IMR-90 (cell line): ENCODE results near the gene MCM5. TPM values are rescaled to one million over a fixed set of nuclear protein-coding genes. Genes with fewer than 3 reads are reported as not detected.
A peak's percentile ranks its signal among the peaks of the same experiment; 100 is the strongest.

ENCODE experiments used
- ATAC-seq: fragments of 200-7000 bp; cut with Tn5 transposase; 2 replicates; pipeline ENCODE4 v1.9.1; 2020; ENCODE audit warnings: low read depth, mild to moderate bottlenecking, moderate library complexity
- BruUV-seq: library from RNA; stranded (reverse); fragments of 400-500 nt; replicated peaks from 2 replicates; lab custom pipeline; 2021; lab: Mats Ljungman, UMichigan
- CTCF ChIA-PET: fragments of 300-600 bp; formaldehyde crosslinking; extraction: SDS; loops from one replicate; lab custom pipeline; 2021; ENCODE audit warnings: antibody characterized with exemption; lab: Yijun Ruan, JAX
- POLR2A ChIA-PET: fragments of 300-600 bp; sonication (Branson Sonifier 250); formaldehyde crosslinking; loops from one replicate; lab custom pipeline; 2022; ENCODE audit warnings: antibody characterized with exemption; ENCODE audit not compliant: unreplicated experiment; lab: Charles Lee
- DNase-seq: peaks from one replicate; pipeline ENCODE4 v3.0.0; 2013
- H2AFZ ChIP-seq: replicated peaks from 2 replicates; pipeline ENCODE3; 2013; ENCODE audit warnings: low read length, mild to moderate bottlenecking; ENCODE audit not compliant: poor library complexity
- H2AK5ac ChIP-seq: 2 replicates; pipeline ENCODE4 v1.6.1; 2013; ENCODE audit warnings: low read depth, low read length, inconsistent platforms
- H2AK9ac ChIP-seq: replicated peaks from 2 replicates; pipeline ENCODE3; 2013; ENCODE audit warnings: mild to moderate bottlenecking, low read depth, low read length, moderate library complexity; ENCODE audit not compliant: poor library complexity
- H2BK120ac ChIP-seq: 2 replicates; pipeline ENCODE4 v1.6.1; 2013; ENCODE audit warnings: low read depth, low read length, inconsistent platforms
- H2BK15ac ChIP-seq: 3 replicates; pipeline ENCODE4 v1.6.1; 2013; ENCODE audit warnings: low read depth, low read length, inconsistent platforms
- H2BK20ac ChIP-seq: 2 replicates; pipeline ENCODE4 v1.6.1; 2013; ENCODE audit warnings: low read depth, mild to moderate bottlenecking, inconsistent platforms, low read length, moderate library complexity
- H2BK5ac ChIP-seq: 2 replicates; pipeline ENCODE4 v1.6.1; 2013; ENCODE audit warnings: mild to moderate bottlenecking, low read depth, low read length, inconsistent platforms; ENCODE audit not compliant: poor library complexity, severe bottlenecking
- H3K14ac ChIP-seq: replicated peaks from 2 replicates; pipeline ENCODE4 v1.6.1; 2013; ENCODE audit warnings: low read depth, low read length, inconsistent platforms
- H3K18ac ChIP-seq: 2 replicates; pipeline ENCODE4 v1.6.1; 2013; ENCODE audit warnings: low read depth, low read length, control low read depth
- H3K23ac ChIP-seq: 2 replicates; pipeline ENCODE4 v1.6.1; 2013; ENCODE audit warnings: low read depth, low read length, inconsistent platforms
- H3K27ac ChIP-seq: 2 replicates; pipeline ENCODE4 v1.5.1; 2013; ENCODE audit warnings: mild to moderate bottlenecking, control low read depth, low read length; ENCODE audit not compliant: insufficient read depth
- H3K27me3 ChIP-seq: 2 replicates; pipeline ENCODE4 v1.6.1; 2013; ENCODE audit warnings: low read length; ENCODE audit not compliant: control insufficient read depth, insufficient read depth
- H3K36me3 ChIP-seq: 2 replicates; pipeline ENCODE4 v1.6.1; 2013; ENCODE audit warnings: low read length, mixed read lengths; ENCODE audit not compliant: control insufficient read depth, insufficient read depth
- H3K4ac ChIP-seq: 2 replicates; pipeline ENCODE4 v1.6.1; 2013; ENCODE audit warnings: low read depth, low read length, inconsistent platforms
- H3K4me1 ChIP-seq: 2 replicates; pipeline ENCODE4 v1.6.1; 2013; ENCODE audit warnings: low read length, mixed read lengths; ENCODE audit not compliant: control insufficient read depth, insufficient read depth
- H3K4me2 ChIP-seq: 2 replicates; pipeline ENCODE4 v1.6.1; 2013; ENCODE audit warnings: low read depth, mild to moderate bottlenecking, control low read depth, low read length, moderate library complexity
- H3K4me3 ChIP-seq: 2 replicates; pipeline ENCODE4 v1.5.1; 2013; ENCODE audit warnings: low read depth, mild to moderate bottlenecking, control low read depth, low read length, moderate library complexity; ENCODE audit not compliant: insufficient read depth
- H3K56ac ChIP-seq: 2 replicates; pipeline ENCODE4 v1.6.1; 2013; ENCODE audit warnings: low read length, inconsistent platforms; ENCODE audit not compliant: insufficient read depth; ENCODE audit errors: extremely low read depth
- H3K79me1 ChIP-seq, 2 experiments: 2 replicates each; pipeline ENCODE4 v1.6.1; 2013; ENCODE audit warnings: low read length in 2 of 2, inconsistent platforms in 1 of 2, low read depth in 1 of 2
- H3K9ac ChIP-seq: 2 replicates; pipeline ENCODE4 v1.6.1; 2013; ENCODE audit warnings: low read depth, low read length, control low read depth
- H3K9me1 ChIP-seq: 2 replicates; pipeline ENCODE4 v1.6.1; 2013; ENCODE audit warnings: low read length, inconsistent platforms; ENCODE audit not compliant: insufficient read depth
- H3K9me3 ChIP-seq: 2 replicates; pipeline ENCODE4 v1.6.1; 2013; ENCODE audit warnings: low read length; ENCODE audit not compliant: control insufficient read depth, insufficient read depth
- H4K20me1 ChIP-seq: 2 replicates; pipeline ENCODE4 v1.6.1; 2013; ENCODE audit warnings: low read length, inconsistent platforms; ENCODE audit not compliant: insufficient read depth
- H4K5ac ChIP-seq: 2 replicates; pipeline ENCODE4 v1.6.1; 2013; ENCODE audit warnings: mild to moderate bottlenecking, low read depth, low read length, control low read depth
- H4K8ac ChIP-seq, 2 experiments: 2 replicates each; pipeline ENCODE4 v1.6.1; 2013; ENCODE audit warnings: low read depth in 2 of 2, low read length in 2 of 2, control low read depth in 1 of 2, inconsistent platforms in 1 of 2
- H4K91ac ChIP-seq: 2 replicates; pipeline ENCODE4 v1.6.1; 2013; ENCODE audit warnings: low read depth, low read length, inconsistent platforms; ENCODE audit not compliant: insufficient read depth
- CTCF ChIP-seq: conservative IDR thresholded peaks from 2 replicates; pipeline ENCODE4 v1.5.1; 2012; ENCODE audit warnings: mild to moderate bottlenecking, low read depth, low read length, improper control_type of control experiment
- RAD21 ChIP-seq: IDR thresholded peaks from 2 replicates; pipeline ENCODE4 v1.6.1; 2012; ENCODE audit warnings: low read length, improper control_type of control experiment
- USF2 ChIP-seq: fragments of 150-350 bp; IDR thresholded peaks from 2 replicates; pipeline ENCODE4 v1.6.1; 2017; ENCODE audit warnings: mild to moderate bottlenecking, antibody characterized with exemption, low read length, low read depth
- WGBS, 2 experiments: methylation state at CpG; one replicate each; pipeline versions ENCODE4 v1.1.5 to v1.1.7; 2013; ENCODE audit warnings: missing lambda C conversion rate in 2 of 2; ENCODE audit not compliant: insufficient read length in 1 of 2; ENCODE audit errors: extremely low coverage in 2 of 2; 5-methylcytosine and 5-hydroxymethylcytosine counted together
- dilution Hi-C: fragments of 300-500 bp; cut with HindIII; formaldehyde crosslinking; loops from one replicate; pipeline ENCODE4 v1.14.3; 2018; ENCODE audit warnings: low sequenced_read_pairs; ENCODE audit not compliant: unreplicated experiment
- in situ Hi-C: fragments of 300-500 bp; cut with MboI; formaldehyde crosslinking; loops from 3 replicates; pipeline ENCODE4 v1.14.3; 2019; ENCODE audit warnings: low sequenced_read_pairs, inconsistent platforms, mixed read lengths
- intact Hi-C: fragments of 100-400 bp; cut with micrococcal nuclease; formaldehyde crosslinking; loops from 2 replicates; pipeline ENCODE4 v1.10.0; 2022
- polyA plus RNA-seq, 3 experiments: library from polyadenylated mRNA; depleted of rRNA; stranded (reverse); fragments of >200 nt; gene quantifications; 2 replicates each; pipeline ENCODE4 v1.2.3, GENCODE V29; 2012; ENCODE audit warnings: low replicate concordance in 1 of 3
- total RNA-seq: library from RNA; depleted of rRNA; stranded (reverse); fragments of >200 nt; gene quantifications from 2 replicates; pipeline ENCODE4 v1.2.3, GENCODE V29; 2012

The MCM5 gene
- total and polyA plus RNA-seq, 2 of the 4 experiments (the other 2 are of a cell fraction), result 43.0 to 58.6 TPM

- TF ChIP-seq CTCF, result no peak
These were observed 41.9 kb upstream of the MCM5 start (continued) for GRCh38 chr22:35357883-35358621.

GRCh38 chr22:35359380-35360065 is 40.4 kb upstream of the MCM5 start:
- no peak overlapping the region; the same call in 1 of the 2 replicates for H3K23ac ChIP-seq
- BruUV-seq, result no TSS peak
- TF ChIP-seq USF2 (no peak), RAD21 (no peak)
- H3K4me1 ChIP-seq, result peaks cover 6% of the 10 kb centered on the region; the same call in 1 of the 2 replicates
- H3K9me3 ChIP-seq, result no peaks in the 10 kb centered on the region
- no peak overlapping the region for H2AK5ac ChIP-seq
- no peak for ATAC-seq
- no peak overlapping the region for H4K8ac ChIP-seq
- H2AFZ ChIP-seq, result no peak overlapping the region
- H2BK15ac ChIP-seq, result peak overlapping the region; percentile 16; the same call in 1 of the 3 replicates
- H4K5ac ChIP-seq, result no peak overlapping the region
- H3K56ac ChIP-seq, result no peak overlapping the region
- intact Hi-C loops, result no loop called here
- no peak overlapping the region for H3K18ac ChIP-seq
- no peak overlapping the region for H3K27ac ChIP-seq
- DNase-seq, result no peak
- no peak overlapping the region for H2BK20ac ChIP-seq
- H3K4me3 ChIP-seq, result no peak overlapping the region
- H3K4ac ChIP-seq, result no peak overlapping the region
- peaks cover 3% of the 10 kb centered on the region; the same call in 1 of the 2 replicates for H3K9me1 ChIP-seq
- POLR2A ChIA-PET, result no interaction called here
- no peak overlapping the region for H3K4me2 ChIP-seq
- H3K27me3 ChIP-seq, result no peaks in the 10 kb centered on the region
- H4K20me1 ChIP-seq, result no peaks in the 10 kb centered on the region
- H2AK9ac ChIP-seq, result no peak overlapping the region
- no peak overlapping the region for H3K9ac ChIP-seq
- 78% methylated on average over 4 of the region's 9 CpGs; no CpG with 5 or more reads in 1 of the 2 experiments for WGBS, 2 experiments
- H2BK120ac ChIP-seq, result no peak overlapping the region
- H4K91ac ChIP-seq, result no peak overlapping the region
- H3K14ac ChIP-seq, result no peak overlapping the region
- in situ Hi-C loops, result loop anchor here (10.0 kb wide), 1 partner anchor 765 kb away; no protein-coding TSS in a partner anchor
- CTCF ChIA-PET, result interaction anchor here (0.6 kb wide), 1 partner anchor 313 kb away, joined by 4 read pairs; no protein-coding TSS in a partner anchor
- dilution Hi-C loops, result no loop called here
- H3K36me3 ChIP-seq, result no peaks in the 10 kb centered on the region
- H3K79me1 ChIP-seq, result no peaks in the 10 kb centered on the region
- H2BK5ac ChIP-seq, result no peak overlapping the region
